GM19239 (cell line): Measurements from ENCODE around the gene SLC7A14.
"Not testable (repeated sequence)": the region's sequence is repeated elsewhere in the genome, so short reads cannot be mapped to it uniquely, and the experiment has no call there.

ENCODE experiments used
- DNase-seq: peaks from one replicate; pipeline ENCODE4 v3.0.0; 2011; ENCODE audit warnings: low spot score; ENCODE audit not compliant: insufficient read length
- FAIRE-seq: peaks from 2 replicates; lab custom pipeline; 2011; peaks lifted over from hg19 to GRCh38; lab: Jason Lieb, UNC

Gene SLC7A14

GRCh38 chr3:170598091-170598502 lies 12.2 kb upstream of the SLC7A14 start:
- FAIRE-seq (no peak), DNase-seq (no peak)

GRCh38 chr3:170594528-170594927 lies 8.7 kb upstream of the SLC7A14 start:
- FAIRE-seq: no peak
- no peak for DNase-seq

- no peak for FAIRE-seq
- DNase-seq: no peak
These were observed 7.8 kb upstream of the SLC7A14 start for GRCh38 chr3:170593634-170594033.

GRCh38 chr3:170589113-170589512 lies 3.2 kb upstream of the SLC7A14 start:
- FAIRE-seq: no peak
- DNase-seq: no peak

GRCh38 chr3:170585008-170585936 lies 603 bp downstream of the SLC7A14 start:
- no peak for DNase-seq
- no peak for FAIRE-seq

GRCh38 chr3:170584585-170585007 lies 1.3 kb downstream of the SLC7A14 start:
- FAIRE-seq (no peak), DNase-seq (peak; percentile 35)

GRCh38 chr3:170579646-170580045 lies 6.2 kb downstream of the SLC7A14 start:
- DNase-seq (no peak), FAIRE-seq (no peak)

- peak; percentile 31 for DNase-seq
- FAIRE-seq: peak; percentile 94
These were observed 13.1 kb downstream of the SLC7A14 start for GRCh38 chr3:170572665-170573253.

GRCh38 chr3:170567598-170567997 lies 18.3 kb downstream of the SLC7A14 start:
- FAIRE-seq, DNase-seq: not testable (repeated sequence)

- no peak for FAIRE-seq
- DNase-seq: no peak
These were observed 19.5 kb downstream of the SLC7A14 start for GRCh38 chr3:170566413-170566812.

GRCh38 chr3:170565495-170565894 lies 20.4 kb downstream of the SLC7A14 start:
- no peak for FAIRE-seq
- DNase-seq: no peak

- no peak for DNase-seq
- peak; percentile 53 for FAIRE-seq
These were observed 21.2 kb downstream of the SLC7A14 start for GRCh38 chr3:170564664-170565063.

- no peak for DNase-seq
- FAIRE-seq: peak; percentile 67
These were observed 22.0 kb downstream of the SLC7A14 start for GRCh38 chr3:170563712-170564423.

GRCh38 chr3:170562080-170562479 lies 23.8 kb downstream of the SLC7A14 start:
- FAIRE-seq: no peak
- DNase-seq: no peak

- DNase-seq: no peak
- FAIRE-seq: peak; percentile 49
These were observed 25.0 kb downstream of the SLC7A14 start for GRCh38 chr3:170560717-170561382.

GRCh38 chr3:170560296-170560695 lies 25.6 kb downstream of the SLC7A14 start:
- no peak for DNase-seq
- no peak for FAIRE-seq

GRCh38 chr3:170558427-170558826 lies 27.4 kb downstream of the SLC7A14 start:
- FAIRE-seq: no peak

GRCh38 chr3:170555329-170555728 lies 30.5 kb downstream of the SLC7A14 start:
- DNase-seq (no peak), FAIRE-seq (no peak)

More at GRCh38 chr3:170558427-170558826, 27.4 kb downstream of the SLC7A14 start:
- DNase-seq: no peak

GRCh38 chr3:170553788-170554757 lies 31.8 kb downstream of the SLC7A14 start:
- no peak for FAIRE-seq
- DNase-seq: no peak
